ENCODE results near the gene FAM234B.

DNA sequence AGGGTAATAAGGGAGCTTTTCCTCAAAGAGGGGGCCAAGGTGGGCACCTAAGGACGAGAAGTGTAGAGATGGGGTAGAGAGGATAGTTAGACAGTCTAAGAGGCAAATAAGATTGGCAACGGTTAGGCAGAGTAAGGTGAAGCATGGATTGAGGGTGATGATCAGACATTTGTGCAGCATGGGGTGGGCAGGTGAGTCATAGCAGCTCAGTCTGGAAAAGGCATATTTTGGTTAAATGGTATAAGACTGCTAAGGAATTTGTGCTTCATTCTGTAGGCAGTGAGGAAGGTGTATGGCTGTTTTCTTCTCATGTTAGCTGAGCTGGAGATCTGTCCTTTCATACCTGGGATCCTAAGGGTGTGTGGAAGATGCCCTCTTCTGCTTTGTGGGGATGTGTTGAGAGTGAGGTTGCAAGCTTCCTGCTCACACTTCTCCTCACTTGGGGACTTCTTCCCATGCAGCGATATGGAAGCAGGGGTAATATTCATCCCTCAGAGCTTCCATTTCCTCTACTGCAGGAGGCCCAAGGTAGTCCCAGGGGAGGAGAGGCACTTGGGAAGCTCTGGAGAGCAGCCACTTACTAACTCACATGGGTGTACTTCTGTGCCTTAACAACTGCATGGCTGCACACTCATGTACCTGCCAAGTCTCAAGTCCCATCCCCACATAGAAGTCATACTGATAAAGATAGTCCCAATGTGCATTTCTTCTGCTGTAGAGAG lies 30.4 kb downstream of the FAM234B start:
- TF ChIP-seq, protein P1, sequence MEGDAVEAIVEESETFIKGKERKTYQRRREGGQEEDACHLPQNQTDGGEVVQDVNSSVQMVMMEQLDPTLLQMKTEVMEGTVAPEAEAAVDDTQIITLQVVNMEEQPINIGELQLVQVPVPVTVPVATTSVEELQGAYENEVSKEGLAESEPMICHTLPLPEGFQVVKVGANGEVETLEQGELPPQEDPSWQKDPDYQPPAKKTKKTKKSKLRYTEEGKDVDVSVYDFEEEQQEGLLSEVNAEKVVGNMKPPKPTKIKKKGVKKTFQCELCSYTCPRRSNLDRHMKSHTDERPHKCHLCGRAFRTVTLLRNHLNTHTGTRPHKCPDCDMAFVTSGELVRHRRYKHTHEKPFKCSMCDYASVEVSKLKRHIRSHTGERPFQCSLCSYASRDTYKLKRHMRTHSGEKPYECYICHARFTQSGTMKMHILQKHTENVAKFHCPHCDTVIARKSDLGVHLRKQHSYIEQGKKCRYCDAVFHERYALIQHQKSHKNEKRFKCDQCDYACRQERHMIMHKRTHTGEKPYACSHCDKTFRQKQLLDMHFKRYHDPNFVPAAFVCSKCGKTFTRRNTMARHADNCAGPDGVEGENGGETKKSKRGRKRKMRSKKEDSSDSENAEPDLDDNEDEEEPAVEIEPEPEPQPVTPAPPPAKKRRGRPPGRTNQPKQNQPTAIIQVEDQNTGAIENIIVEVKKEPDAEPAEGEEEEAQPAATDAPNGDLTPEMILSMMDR (IDR thresholded peaks at IDR 0.05), result no peak
- no peak for TF ChIP-seq POLR2A (IDR thresholded peaks at IDR 0.05)
